Measurements from ENCODE around the gene PLXNA4.

GRCh38 chr7:132536654-132537395, 39.4 kb downstream of the PLXNA4 start:
- TF ChIP-seq CTCF (IDR thresholded peaks at IDR 0.05): no peak
- TF ChIP-seq POLR2A (IDR thresholded peaks at IDR 0.05): no peak
